Loucy (cell line): ENCODE data around the gene BCAS4.

Experiments used
- H2AFZ ChIP-seq: fragments of 200-600 bp; sonication (generic); 2 replicates; pipeline ENCODE4 v1.6.0; 2016; ENCODE audit warnings: antibody characterized with exemption, mild to moderate bottlenecking, low read length, moderate library complexity
- H3F3A ChIP-seq: fragments of 200-600 bp; 2 replicates; pipeline ENCODE4 v1.6.0; 2016; ENCODE audit warnings: antibody characterized with exemption, low read depth, mild to moderate bottlenecking
- H3K27me3 ChIP-seq: fragments of 200-600 bp; sonication (generic); 2 replicates; pipeline ENCODE4 v1.6.1; 2014; ENCODE audit warnings: low read length, mild to moderate bottlenecking; ENCODE audit not compliant: insufficient read depth, poor library complexity, severe bottlenecking
- H3K36me3 ChIP-seq: fragments of 200-600 bp; sonication (generic); 2 replicates; pipeline ENCODE4 v1.6.1; 2016; ENCODE audit warnings: low read length; ENCODE audit not compliant: insufficient read depth
- H3K4me1 ChIP-seq: fragments of 200-600 bp; sonication (generic); 2 replicates; pipeline ENCODE4 v1.5.1; 2014; ENCODE audit warnings: low read length, mild to moderate bottlenecking; ENCODE audit not compliant: insufficient read depth, poor library complexity, severe bottlenecking
- H3K4me2 ChIP-seq: fragments of 200-600 bp; sonication (generic); 2 replicates; pipeline ENCODE4 v1.6.0; 2014; ENCODE audit warnings: antibody characterized with exemption, low read length, low read depth, mild to moderate bottlenecking; ENCODE audit not compliant: poor library complexity, severe bottlenecking
- H3K4me3 ChIP-seq: fragments of 200-600 bp; sonication (generic); 2 replicates; pipeline ENCODE4 v1.5.1; 2014; ENCODE audit warnings: low read length, mild to moderate bottlenecking, mixed read lengths; ENCODE audit not compliant: poor library complexity, severe bottlenecking
- H3K79me2 ChIP-seq: fragments of 200-600 bp; sonication (generic); 2 replicates; pipeline ENCODE4 v1.6.1; 2014; ENCODE audit warnings: low read length; ENCODE audit not compliant: insufficient read depth
- H3K9ac ChIP-seq: fragments of 200-600 bp; sonication (generic); 2 replicates; pipeline ENCODE4 v1.6.0; 2014; ENCODE audit warnings: mild to moderate bottlenecking, low read depth, low read length, moderate library complexity; ENCODE audit not compliant: poor library complexity, severe bottlenecking
- H3K9me2 ChIP-seq: fragments of 200-600 bp; sonication (generic); replicated peaks from 2 replicates; pipeline ENCODE4 v1.6.1; 2016; ENCODE audit warnings: low read depth, low read length, mixed read lengths
- H3K9me3 ChIP-seq: fragments of 200-600 bp; sonication (generic); 2 replicates; pipeline ENCODE4 v1.6.1; 2014; ENCODE audit warnings: mild to moderate bottlenecking, antibody characterized with exemption, low read length, low read depth; ENCODE audit not compliant: insufficient read depth
- H4K20me1 ChIP-seq: fragments of 200-600 bp; sonication (generic); 2 replicates; pipeline ENCODE4 v1.6.0; 2014; ENCODE audit warnings: antibody characterized with exemption, low read length, mild to moderate bottlenecking; ENCODE audit not compliant: insufficient read depth, poor library complexity, severe bottlenecking
- CTCF ChIP-seq: fragments of 200-600 bp; sonication (generic); conservative IDR thresholded peaks from 2 replicates; pipeline ENCODE4 v1.5.1; 2014; ENCODE audit warnings: mild to moderate bottlenecking, antibody characterized with exemption, low read length
- EZH2phosphoT487 ChIP-seq: fragments of 200-600 bp; IDR thresholded peaks from 2 replicates; pipeline ENCODE4 v1.6.1; 2018; ENCODE audit warnings: antibody characterized with exemption, mild to moderate bottlenecking, moderate library complexity, borderline replicate concordance

The BCAS4 gene

DNA sequence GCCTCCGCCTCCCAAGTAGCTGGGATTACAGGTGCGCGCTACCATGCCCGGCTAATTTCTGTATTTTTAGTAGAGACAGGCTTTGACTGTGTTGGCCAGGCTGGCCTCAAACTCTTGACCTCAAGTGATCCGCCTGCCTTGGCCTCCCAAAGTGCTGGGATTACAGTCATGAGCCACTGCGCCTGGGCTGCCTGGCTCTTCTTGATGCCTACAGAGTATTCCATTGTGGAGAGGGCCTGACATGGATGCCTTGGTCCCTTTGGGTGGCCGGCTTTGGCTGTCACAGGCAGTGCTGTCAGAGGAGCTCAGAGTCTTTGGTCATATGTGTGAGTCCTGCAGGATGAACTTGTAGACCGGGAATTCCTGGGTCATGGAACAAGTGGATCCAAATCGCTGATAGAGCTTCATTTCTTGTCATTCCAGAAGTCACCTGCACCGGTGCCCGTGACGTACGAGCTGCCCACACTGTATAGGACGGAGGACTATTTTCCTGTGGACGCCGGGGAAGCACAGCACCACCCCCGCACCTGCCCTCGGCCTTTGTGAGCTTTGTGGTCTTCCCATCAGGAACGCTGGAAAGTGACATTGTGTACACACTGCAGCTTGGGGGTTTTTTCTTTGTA is 81.3 kb downstream of the BCAS4 start:
- TF ChIP-seq EZH2phosphoT487: no peak
- no peak for TF ChIP-seq CTCF
- H3K4me1 ChIP-seq: no peaks in the 10 kb centered on the region
- H3K27me3 ChIP-seq: no peaks in the 10 kb centered on the region
- no peaks in the 10 kb centered on the region for H3F3A ChIP-seq
- no peak overlapping the region for H2AFZ ChIP-seq
- no peak overlapping the region for H3K4me3 ChIP-seq
- H3K9me3 ChIP-seq: no peaks in the 10 kb centered on the region
- no peaks in the 10 kb centered on the region for H3K79me2 ChIP-seq
- H3K9ac ChIP-seq: no peak overlapping the region
- H3K9me2 ChIP-seq: no peaks in the 10 kb centered on the region
- no peaks in the 10 kb centered on the region for H4K20me1 ChIP-seq
- H3K4me2 ChIP-seq: no peak overlapping the region
- H3K36me3 ChIP-seq: no peaks in the 10 kb centered on the region

DNA sequence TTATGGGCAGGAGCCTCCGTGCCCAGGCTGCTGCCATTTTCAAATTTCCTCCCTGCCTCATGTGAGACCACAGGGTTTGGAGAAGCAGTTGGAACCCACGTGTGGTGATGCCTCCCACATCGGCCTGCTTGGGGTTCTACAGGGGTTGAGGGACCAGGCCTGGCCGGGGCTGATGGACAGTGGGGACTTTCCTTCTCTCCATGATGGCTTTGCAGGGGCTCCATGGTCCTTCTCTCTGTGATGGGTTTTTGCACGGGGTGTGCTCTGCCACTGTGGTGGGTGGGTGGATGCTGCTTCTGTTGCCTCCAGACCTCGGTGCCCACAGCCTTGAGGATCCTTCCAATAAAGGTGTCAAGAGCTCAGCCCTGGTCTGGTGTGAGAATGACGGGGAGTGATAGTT is 82.0 kb downstream of the BCAS4 start:
- no peaks in the 10 kb centered on the region for H3K79me2 ChIP-seq
- H3K4me3 ChIP-seq: no peak overlapping the region
- H2AFZ ChIP-seq: no peak overlapping the region
- no peak overlapping the region for H3K4me2 ChIP-seq
- H3K27me3 ChIP-seq: no peaks in the 10 kb centered on the region
- no peaks in the 10 kb centered on the region for H4K20me1 ChIP-seq
- no peaks in the 10 kb centered on the region for H3F3A ChIP-seq
- TF ChIP-seq EZH2phosphoT487 (no peak), CTCF (no peak)
- H3K36me3 ChIP-seq: no peaks in the 10 kb centered on the region
- no peaks in the 10 kb centered on the region for H3K9me2 ChIP-seq
- no peaks in the 10 kb centered on the region for H3K4me1 ChIP-seq
- H3K9me3 ChIP-seq: no peaks in the 10 kb centered on the region
- no peak overlapping the region for H3K9ac ChIP-seq

- no peaks in the 10 kb centered on the region for H3K36me3 ChIP-seq
These were observed 82.4 kb downstream of the BCAS4 start for GRCh38 chr20:50877232-50877743.

More at GRCh38 chr20:50877232-50877743, 82.4 kb downstream of the BCAS4 start:
- H3K9me3 ChIP-seq: no peaks in the 10 kb centered on the region
- no peak overlapping the region for H3K4me2 ChIP-seq
- no peaks in the 10 kb centered on the region for H4K20me1 ChIP-seq
- no peak overlapping the region for H3K4me3 ChIP-seq
- no peaks in the 10 kb centered on the region for H3K27me3 ChIP-seq
- TF ChIP-seq CTCF (no peak), EZH2phosphoT487 (no peak)
- H3K79me2 ChIP-seq: no peaks in the 10 kb centered on the region
- no peaks in the 10 kb centered on the region for H3K9me2 ChIP-seq
- H3K4me1 ChIP-seq: no peaks in the 10 kb centered on the region
- no peak overlapping the region for H2AFZ ChIP-seq
- H3F3A ChIP-seq: no peaks in the 10 kb centered on the region
- no peak overlapping the region for H3K9ac ChIP-seq
